RWPE2 (cell line): Measurements from ENCODE around the gene SHISA4.

Source experiments
- ATAC-seq: fragments of 200-7000 bp; cut with Tn5 transposase; 3 replicates; pipeline ENCODE4 v1.9.1; 2021; ENCODE audit warnings: low read depth
- DNase-seq: peaks from one replicate; pipeline ENCODE4 v3.0.0-alpha.2; 2020; ENCODE audit warnings: low spot score
- H3K27ac ChIP-seq: fragments of 450-650 bp; 2 replicates; pipeline ENCODE4 v1.5.1; 2017; ENCODE audit warnings: mild to moderate bottlenecking; ENCODE audit not compliant: poor library complexity, severe bottlenecking
- H3K27me3 ChIP-seq: fragments of 250-450 bp; sonication (Bioruptor Pico); 2 replicates; pipeline ENCODE4 v1.5.1; 2021; ENCODE audit warnings: mild to moderate bottlenecking, moderate library complexity; ENCODE audit not compliant: insufficient read depth, poor library complexity, severe bottlenecking
- H3K36me3 ChIP-seq: fragments of 250-450 bp; sonication (Bioruptor Pico); 2 replicates; pipeline ENCODE4 v1.5.1; 2020; ENCODE audit warnings: low read depth, mild to moderate bottlenecking, moderate library complexity
- H3K4me1 ChIP-seq: fragments of 250-450 bp; sonication (Bioruptor Pico); 2 replicates; pipeline ENCODE4 v1.5.1; 2021; ENCODE audit warnings: mild to moderate bottlenecking, moderate library complexity; ENCODE audit not compliant: insufficient read depth, poor library complexity, severe bottlenecking
- H3K4me3 ChIP-seq: fragments of 250-450 bp; sonication (Bioruptor Pico); 2 replicates; pipeline ENCODE4 v1.5.1; 2021; ENCODE audit warnings: mild to moderate bottlenecking, moderate library complexity; ENCODE audit not compliant: severe bottlenecking
- H3K9me3 ChIP-seq: fragments of 250-450 bp; sonication (Bioruptor Pico); 2 replicates; pipeline ENCODE4 v1.5.1; 2021; ENCODE audit warnings: mild to moderate bottlenecking, moderate library complexity; ENCODE audit not compliant: severe bottlenecking
- CTCF ChIP-seq: fragments of 450-650 bp; IDR thresholded peaks from one replicate; pipeline ENCODE4 v1.5.1; 2017; ENCODE audit warnings: mild to moderate bottlenecking, moderate library complexity; ENCODE audit not compliant: poor library complexity, severe bottlenecking

Gene SHISA4

DNA sequence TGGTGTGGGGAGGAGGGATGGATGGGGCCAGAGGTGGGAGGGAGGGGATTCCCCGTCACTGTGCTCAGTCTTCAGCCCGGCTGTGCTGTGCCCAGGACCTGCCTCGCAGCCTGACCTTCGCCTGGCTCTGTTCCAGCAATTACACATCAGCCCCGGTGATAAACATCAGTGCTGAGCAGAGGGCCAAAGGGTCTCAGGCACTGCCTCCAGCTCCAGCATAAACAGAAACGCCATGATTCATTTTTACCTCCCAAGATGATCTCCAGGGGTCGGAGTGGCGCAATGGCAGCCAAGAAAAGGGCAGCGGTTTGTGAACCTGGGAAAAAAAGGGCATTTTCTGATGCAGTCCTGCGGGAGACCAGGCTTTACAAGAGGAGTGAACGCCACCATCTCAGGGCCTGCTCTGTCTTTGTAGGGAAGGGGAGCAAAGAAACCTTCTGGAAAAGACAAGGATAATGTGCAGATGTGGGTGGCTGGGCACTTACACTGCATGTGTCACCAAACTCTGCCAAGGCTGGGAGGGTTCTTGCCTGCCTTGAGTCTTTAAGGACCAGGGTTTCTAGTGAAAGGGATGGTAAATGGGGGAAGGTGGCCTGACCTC is 28.1 kb downstream of the SHISA4 start:
- Histone ChIP-seq H3K36me3 (no peaks in the 10 kb centered on the region), H3K27me3 (no peaks in the 10 kb centered on the region), H3K4me3 (no peak overlapping the region), H3K27ac (no peak overlapping the region), H3K4me1 (peaks cover 12% of the 10 kb centered on the region), H3K9me3 (no peaks in the 10 kb centered on the region)
- DNase-seq (no peak), ATAC-seq (peak; percentile 77; the same call in 2 of the 3 replicates)
- TF ChIP-seq CTCF, result no peak

DNA sequence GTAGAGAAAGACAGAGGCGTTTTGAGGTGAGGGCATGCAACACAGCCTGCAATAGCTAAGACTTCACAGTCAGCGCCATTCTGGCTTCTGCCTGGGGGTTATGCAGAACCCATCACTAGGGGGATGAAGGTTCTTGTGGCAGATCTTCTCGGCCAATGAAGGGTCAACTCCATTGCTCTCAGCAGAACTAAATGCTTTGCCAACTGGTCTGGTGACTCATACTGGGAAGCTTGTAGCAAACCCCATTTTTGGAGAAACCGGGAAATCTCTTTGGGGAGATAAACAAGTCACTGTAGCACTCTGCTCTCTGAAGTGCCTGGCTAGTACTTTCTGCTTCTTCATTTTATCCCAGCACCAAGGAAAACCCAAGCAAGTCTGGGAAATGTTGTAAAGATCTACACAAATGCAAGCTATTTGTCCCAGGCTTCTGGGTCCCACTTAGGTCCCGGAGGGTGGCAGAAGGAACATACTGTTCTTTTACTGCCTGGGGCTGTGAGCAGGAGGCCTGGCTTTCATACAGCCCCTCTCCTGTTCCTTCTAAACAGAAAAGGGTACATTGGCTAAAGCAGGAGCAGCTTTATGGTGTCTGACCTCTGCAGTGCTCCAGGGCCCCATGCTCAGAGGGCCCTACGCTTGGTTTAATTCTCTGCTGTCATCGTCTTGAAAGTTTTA is 28.8 kb downstream of the SHISA4 start:
- TF ChIP-seq CTCF, result no peak
- H3K27me3 ChIP-seq, result no peaks in the 10 kb centered on the region
- no peak for DNase-seq
- H3K4me1 ChIP-seq, result peaks cover 12% of the 10 kb centered on the region
- no peak overlapping the region for H3K4me3 ChIP-seq
- H3K27ac ChIP-seq, result no peak overlapping the region
- H3K9me3 ChIP-seq, result no peaks in the 10 kb centered on the region
- peak; percentile 63 for ATAC-seq
- H3K36me3 ChIP-seq, result no peaks in the 10 kb centered on the region

DNA sequence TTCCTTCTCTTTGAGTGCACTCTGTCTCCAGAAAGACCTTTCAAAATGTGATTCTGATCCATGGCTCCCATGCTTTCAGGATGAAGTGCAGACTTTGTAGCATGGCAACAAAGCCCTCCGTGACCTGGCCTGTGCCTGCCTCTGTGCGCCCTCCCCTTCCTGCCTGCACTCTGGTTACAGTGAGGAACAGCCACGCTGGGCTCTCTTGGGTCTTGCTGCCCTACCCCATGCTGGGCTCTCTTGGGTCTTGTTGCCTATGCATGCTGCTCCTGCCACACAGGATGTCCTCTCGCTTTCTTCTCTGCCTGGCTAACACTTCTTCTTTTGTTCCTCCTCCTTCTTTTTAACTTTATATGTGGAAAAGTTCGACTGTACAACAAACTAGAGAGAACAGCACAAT is 29.6 kb downstream of the SHISA4 start:
- Histone ChIP-seq H3K27me3 (no peaks in the 10 kb centered on the region), H3K4me1 (peaks cover 12% of the 10 kb centered on the region), H3K9me3 (no peaks in the 10 kb centered on the region), H3K4me3 (no peak overlapping the region), H3K27ac (no peak overlapping the region), H3K36me3 (no peaks in the 10 kb centered on the region)
- no peak for TF ChIP-seq CTCF
- DNase-seq, result no peak
- no peak for ATAC-seq

DNA sequence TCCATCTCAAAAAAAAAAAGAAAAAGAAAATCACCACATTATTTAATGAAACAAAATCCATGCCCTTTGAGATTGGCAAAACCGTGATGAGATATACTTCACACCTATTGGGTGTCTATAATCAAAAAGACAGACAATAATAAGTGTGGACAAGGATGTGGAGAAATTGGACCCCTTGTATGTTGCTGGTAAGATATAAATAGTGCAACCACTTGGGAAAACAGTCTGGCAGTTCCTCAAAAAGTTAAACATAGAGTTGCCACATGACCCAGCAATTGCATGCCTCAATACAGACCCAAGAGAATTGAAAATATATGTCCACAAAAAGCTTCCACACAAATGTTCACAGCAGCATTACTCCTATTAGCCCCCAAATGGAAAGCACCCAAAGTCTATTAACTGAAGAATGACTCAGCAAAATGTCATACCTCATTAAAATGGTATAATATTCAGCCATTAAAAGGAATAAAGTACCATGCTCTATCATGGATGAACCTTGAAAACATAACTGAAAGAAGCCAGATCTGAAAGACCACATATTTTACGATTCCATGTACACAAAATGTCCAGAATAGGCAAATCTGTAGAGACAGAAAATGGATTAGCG is 33.4 kb downstream of the SHISA4 start:
- Histone ChIP-seq H3K27ac (no peak overlapping the region), H3K36me3 (no peaks in the 10 kb centered on the region), H3K4me3 (no peak overlapping the region), H3K4me1 (peaks cover 9% of the 10 kb centered on the region), H3K9me3 (no peaks in the 10 kb centered on the region), H3K27me3 (no peaks in the 10 kb centered on the region)
- ATAC-seq, result no peak
- TF ChIP-seq CTCF, result no peak
- DNase-seq, result no peak

DNA sequence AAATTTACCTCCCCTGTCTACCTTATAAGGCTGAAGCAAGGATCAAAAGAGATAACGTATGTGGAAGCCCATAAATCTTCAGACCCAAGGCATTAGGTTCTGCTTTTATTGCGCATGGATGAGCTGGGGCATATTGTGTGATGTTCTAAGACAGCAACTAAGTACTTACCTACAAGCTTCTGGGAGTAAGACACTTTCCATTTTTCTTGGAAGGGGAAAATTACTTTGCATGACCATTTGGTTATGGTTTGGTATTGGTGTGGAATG is 36.5 kb downstream of the SHISA4 start:
- no peaks in the 10 kb centered on the region for H3K27me3 ChIP-seq
- DNase-seq, result no peak
- ATAC-seq, result no peak
- no peak overlapping the region for H3K27ac ChIP-seq
- no peaks in the 10 kb centered on the region for H3K4me1 ChIP-seq
- no peak overlapping the region for H3K4me3 ChIP-seq
- H3K9me3 ChIP-seq, result no peaks in the 10 kb centered on the region
- no peak for TF ChIP-seq CTCF
- H3K36me3 ChIP-seq, result no peaks in the 10 kb centered on the region
